ENCODE data around the gene LENG1.
"Not testable (repeated sequence)": the region's sequence is repeated elsewhere in the genome, so short reads cannot be mapped to it uniquely, and the experiment has no call there.

Gene LENG1

GRCh38 chr19:54196536-54196935, 37.0 kb upstream of the LENG1 start:
- TF ChIP-seq ZNF449 (tag by site-specific recombination; IDR thresholded peaks at IDR 0.05) (no peak), ZNF704 (tag by site-specific recombination; IDR thresholded peaks at IDR 0.05) (no peak), ZNF670 (tag by site-specific recombination; IDR thresholded peaks at IDR 0.05; ENCODE audit: low read depth) (no peak), KLF7 (tag by site-specific recombination; IDR thresholded peaks at IDR 0.05; ENCODE audit: borderline replicate concordance) (no peak), ZNF16 (tag by site-specific recombination; IDR thresholded peaks at IDR 0.05; ENCODE audit: low read depth) (no peak), ZNF140 (tag by site-specific recombination; IDR thresholded peaks at IDR 0.05) (no peak)
- ChIA-PET CTCF (interaction anchor here (0.6 to 1.4 kb wide), 2 partner anchors 9 to 337 kb away, joined by 4 read pairs; no protein-coding TSS in a partner anchor), POLR2A (no interaction called here)

GRCh38 chr19:54194463-54194862, 34.9 kb upstream of the LENG1 start:
- peaks cover 32 to 39% of the 10 kb centered on the region in 2 experiments for H3K36me3 ChIP-seq (ENCODE audit: control insufficient read depth in 2 of 2, insufficient read depth in 1 of 2, low read length in 2 of 2)
- ChIA-PET POLR2A (interaction anchor here (1.3 kb wide), 1 partner anchor 12 kb away, joined by 3 read pairs; no protein-coding TSS in a partner anchor), CTCF (interaction anchor here (0.8 kb wide), 1 partner anchor 38 kb away, joined by 3 read pairs; no protein-coding TSS in a partner anchor)
- not testable (repeated sequence) for H3K4me3 ChIP-seq (ENCODE audit: low read depth, low read length); H3K27ac ChIP-seq (ENCODE audit: extremely low read depth, low read depth, low read length); H3K4me1 ChIP-seq (ENCODE audit: control insufficient read depth, insufficient read depth, low read length); H3K9me3 ChIP-seq (ENCODE audit: control insufficient read depth, insufficient read depth, low read depth, low read length)
- TF ChIP-seq KLF1 (tag by site-specific recombination; IDR thresholded peaks at IDR 0.05), result peak; percentile 91

More at GRCh38 chr19:54196536-54196935, 37.0 kb upstream of the LENG1 start:
- Histone ChIP-seq H3K9me3 (ENCODE audit: control insufficient read depth, insufficient read depth, low read depth, low read length) (no peaks in the 10 kb centered on the region), H3K27ac (ENCODE audit: extremely low read depth, low read depth, low read length) (no peak overlapping the region), H3K4me3 (ENCODE audit: low read depth, low read length) (no peak overlapping the region), H3K36me3 (ENCODE audit: control insufficient read depth in 2 of 2, insufficient read depth in 1 of 2, low read length in 2 of 2) (peaks cover 32 to 45% of the 10 kb centered on the region in 2 experiments), H3K4me1 (ENCODE audit: control insufficient read depth, insufficient read depth, low read length) (peaks cover 6% of the 10 kb centered on the region; the same call in 1 of the 2 replicates)

GRCh38 chr19:54193011-54193410, 33.5 kb upstream of the LENG1 start:
- TF ChIP-seq ZNF350 (tag by site-specific recombination; IDR thresholded peaks at IDR 0.05) (no peak), ZNF776 (tag by site-specific recombination; IDR thresholded peaks at IDR 0.05; ENCODE audit: borderline replicate concordance) (no peak), ZNF48 (tag by site-specific recombination; IDR thresholded peaks at IDR 0.05) (no peak), ZNF221 (tag by site-specific recombination; IDR thresholded peaks at IDR 0.05; ENCODE audit: borderline replicate concordance) (no peak), ZNF26 (tag by site-specific recombination; IDR thresholded peaks at IDR 0.05) (no peak), ZNF530 (tag by site-specific recombination; IDR thresholded peaks at IDR 0.05; ENCODE audit: low read depth) (no peak), ZSCAN4 (tag by site-specific recombination; IDR thresholded peaks at IDR 0.05) (no peak), ZNF311 (tag by site-specific recombination; IDR thresholded peaks at IDR 0.05; ENCODE audit: borderline replicate concordance) (no peak), REPIN1 (tag by site-specific recombination; IDR thresholded peaks at IDR 0.05; ENCODE audit: low read depth) (no peak), ZNF837 (tag by site-specific recombination; IDR thresholded peaks at IDR 0.05) (no peak), SP2 (tag by site-specific recombination; IDR thresholded peaks at IDR 0.05) (no peak), ZNF10 (tag by site-specific recombination; IDR thresholded peaks at IDR 0.05) (no peak), ZNF169 (tag by site-specific recombination; IDR thresholded peaks at IDR 0.05) (no peak), ZNF138 (tag by site-specific recombination; IDR thresholded peaks at IDR 0.05; ENCODE audit: borderline replicate concordance) (no peak)
- Histone ChIP-seq H3K9me3 (ENCODE audit: control insufficient read depth, insufficient read depth, low read depth, low read length) (no peaks in the 10 kb centered on the region), H3K27ac (ENCODE audit: extremely low read depth, low read depth, low read length) (no peak overlapping the region), H3K4me1 (ENCODE audit: control insufficient read depth, insufficient read depth, low read length) (peaks cover 14% of the 10 kb centered on the region), H3K4me3 (ENCODE audit: low read depth, low read length) (no peak overlapping the region), H3K36me3 (ENCODE audit: control insufficient read depth in 2 of 2, insufficient read depth in 1 of 2, low read length in 2 of 2) (peaks cover 32 to 38% of the 10 kb centered on the region in 2 experiments)
- CTCF ChIA-PET, result interaction anchor here (1.2 kb wide), 1 partner anchor 73 kb away, joined by 6 read pairs; no protein-coding TSS in a partner anchor
- POLR2A ChIA-PET, result interaction anchor here (0.7 to 5.8 kb wide), 3 partner anchors 15 to 275 kb away, joined by 3 to 152 read pairs (median 19); partner anchors contain the start of gene LENG1
